ENCODE measurements around the gene TDRD9. TPM values are rescaled to one million over a fixed set of nuclear protein-coding genes. Genes with fewer than 3 reads are reported as not detected.

TDRD9 gene
- polyA plus RNA-seq, 1 donor from 2014 or later, result 15.9 TPM

GRCh38 chr14:103923863-103924262 lies 4.4 kb upstream of the TDRD9 start:
- Histone ChIP-seq H3K4me3 (ENCODE audit: low read length) (no peak overlapping the region), H3K79me2 (replicated peaks; ENCODE audit: insufficient read depth, low read length) (peaks cover 21% of the 10 kb centered on the region), H3K4me2 (ENCODE audit: low read length) (no peak overlapping the region), H4K20me1 (ENCODE audit: insufficient read depth) (no peaks in the 10 kb centered on the region), H3F3A (ENCODE audit: insufficient read depth, low read length, poor library complexity, severe bottlenecking) (no peaks in the 10 kb centered on the region), H3K27me3 (ENCODE audit: insufficient read depth, low read depth, low read length) (no peaks in the 10 kb centered on the region), H3K36me3 (ENCODE audit: insufficient read depth, low read length) (no peaks in the 10 kb centered on the region), H3K9me2 (ENCODE audit: insufficient read depth, low read length) (no peaks in the 10 kb centered on the region), H3K27ac (ENCODE audit: low read length) (no peak overlapping the region), H3K9ac (ENCODE audit: low read length) (no peak overlapping the region), H3K9me3 (ENCODE audit: low read length) (no peaks in the 10 kb centered on the region), H2AFZ (ENCODE audit: low read depth, low read length) (no peak overlapping the region)
- TF ChIP-seq REST (IDR thresholded peaks at IDR 0.05; ENCODE audit: borderline replicate concordance), result no peak
- no peak for TF ChIP-seq EZH2 (IDR thresholded peaks at IDR 0.05; ENCODE audit: borderline replicate concordance, insufficient read depth, low read length, poor library complexity, severe bottlenecking)
- no peak for TF ChIP-seq POLR2AphosphoS5 (IDR thresholded peaks at IDR 0.05)
- no peak for TF ChIP-seq MXI1 (conservative IDR thresholded peaks at IDR 0.05; ENCODE audit: poor library complexity, severe bottlenecking)
- no peak for TF ChIP-seq SMC3 (conservative IDR thresholded peaks at IDR 0.05; ENCODE audit: poor library complexity)
- no peak for TF ChIP-seq RAD21 (conservative IDR thresholded peaks at IDR 0.05)
- no peak for TF ChIP-seq TAF1 (IDR thresholded peaks at IDR 0.05; ENCODE audit: low read depth)
- TF ChIP-seq EP300 (conservative IDR thresholded peaks at IDR 0.05; ENCODE audit: poor library complexity, severe bottlenecking), result no peak
- no peak for TF ChIP-seq CTCF (IDR thresholded peaks at IDR 0.05; ENCODE audit: poor library complexity, severe bottlenecking)

- H2AFZ ChIP-seq (ENCODE audit: low read depth, low read length), result no peak overlapping the region
- no peak overlapping the region for H3K4me2 ChIP-seq (ENCODE audit: low read length)
- H3K9me2 ChIP-seq (ENCODE audit: insufficient read depth, low read length), result no peaks in the 10 kb centered on the region
- TF ChIP-seq REST (IDR thresholded peaks at IDR 0.05; ENCODE audit: borderline replicate concordance) (no peak), EZH2 (IDR thresholded peaks at IDR 0.05; ENCODE audit: borderline replicate concordance, insufficient read depth, low read length, poor library complexity, severe bottlenecking) (no peak), POLR2AphosphoS5 (IDR thresholded peaks at IDR 0.05) (no peak), CTCF (IDR thresholded peaks at IDR 0.05; ENCODE audit: poor library complexity, severe bottlenecking) (no peak), TAF1 (IDR thresholded peaks at IDR 0.05; ENCODE audit: low read depth) (no peak), EP300 (conservative IDR thresholded peaks at IDR 0.05; ENCODE audit: poor library complexity, severe bottlenecking) (no peak), SMC3 (conservative IDR thresholded peaks at IDR 0.05; ENCODE audit: poor library complexity) (no peak), MXI1 (conservative IDR thresholded peaks at IDR 0.05; ENCODE audit: poor library complexity, severe bottlenecking) (no peak), RAD21 (conservative IDR thresholded peaks at IDR 0.05) (no peak)
- no peaks in the 10 kb centered on the region for H4K20me1 ChIP-seq (ENCODE audit: insufficient read depth)
- peaks cover 10% of the 10 kb centered on the region for H3K79me2 ChIP-seq (replicated peaks; ENCODE audit: insufficient read depth, low read length)
- no peaks in the 10 kb centered on the region for H3K27me3 ChIP-seq (ENCODE audit: insufficient read depth, low read depth, low read length)
- H3F3A ChIP-seq (ENCODE audit: insufficient read depth, low read length, poor library complexity, severe bottlenecking), result no peaks in the 10 kb centered on the region
- no peaks in the 10 kb centered on the region for H3K36me3 ChIP-seq (ENCODE audit: insufficient read depth, low read length)
- no peaks in the 10 kb centered on the region for H3K9me3 ChIP-seq (ENCODE audit: low read length)
- H3K4me3 ChIP-seq (ENCODE audit: low read length), result no peak overlapping the region
- H3K9ac ChIP-seq (ENCODE audit: low read length), result no peak overlapping the region
- no peak overlapping the region for H3K27ac ChIP-seq (ENCODE audit: low read length)
Observed at GRCh38 chr14:103925316-103925715, 2.9 kb upstream of the TDRD9 start.

Data from neural cell (in vitro differentiated cells).